H1 (cell line): ENCODE measurements around the gene ZNF521. TPM values are rescaled to one million over a fixed set of nuclear protein-coding genes. Genes with fewer than 3 reads are reported as not detected.

Source experiments
- CEBPB ChIP-seq: IDR thresholded peaks from 2 replicates; pipeline ENCODE4 v1.6.1; 2012; ENCODE audit warnings: low read depth, low read length
- CHD7 ChIP-seq: fragments of 300-600 bp; sonication (generic); IDR thresholded peaks from 2 replicates; pipeline ENCODE4 v1.7.1; 2012; ENCODE audit warnings: low read length, moderate library complexity, mild to moderate bottlenecking, inconsistent platforms; ENCODE audit not compliant: insufficient replicate concordance
- SP1 ChIP-seq: IDR thresholded peaks from 2 replicates; pipeline ENCODE4 v1.6.1; 2011; ENCODE audit warnings: low read depth, low read length
- polyA plus RNA-seq, 7 experiments: library from polyadenylated mRNA; depleted of rRNA in 3 of 7; stranded (reverse) in 5 of 7; unstranded in 2 of 7; fragments of >200 nt in 5 of 7; fragments of 200-250 nt in 2 of 7; gene quantifications; 1 replicate in 5 of 7; 2 replicates in 1 of 7; 4 replicates in 1 of 7; pipeline versions ENCODE4 v1.2.1 to v1.2.3, GENCODE V29; 2011 to 2013; ENCODE audit warnings: missing spikeins in 2 of 7, mixed read lengths in 2 of 7
- total RNA-seq: library from RNA; stranded (reverse); fragmentation: NEBNext Ultra II Directional; extraction: Animal tissue kit (Norgen Biotek cat#: 25700); gene quantifications from 2 replicates; pipeline ENCODE4 v1.2.1, GENCODE V29; 2021

Gene ZNF521
- total and polyA plus RNA-seq, 2 of the 8 experiments (the other 6 are each of a cell fraction or from before 2014, with no cell fraction given) = 9.5 to 15.8 TPM

- TF ChIP-seq CHD7 = peak; percentile 71
- TF ChIP-seq SP1 = no peak
- TF ChIP-seq CEBPB = peak; percentile 54
Observed at GRCh38 chr18:25284861-25285550, 67.0 kb downstream of the ZNF521 start (continued).
